ENCODE data around the gene MAT1A.
"Not testable (repeated sequence)": the region's sequence is repeated elsewhere in the genome, so short reads cannot be mapped to it uniquely, and the experiment has no call there.

MAT1A gene

GRCh38 chr10:80264081-80265056 is 25.1 kb downstream of the MAT1A start:
- FAIRE-seq: no peak

- no peak for FAIRE-seq
Measured at GRCh38 chr10:80261316-80262030, 28.0 kb downstream of the MAT1A start.

- no peak for FAIRE-seq
Measured at GRCh38 chr10:80260295-80261243, 28.9 kb downstream of the MAT1A start.

- FAIRE-seq: no peak
Measured at GRCh38 chr10:80259405-80259871, 30.0 kb downstream of the MAT1A start.

- not testable (repeated sequence) for FAIRE-seq
Measured at GRCh38 chr10:80256798-80257197, 32.7 kb downstream of the MAT1A start.

GRCh38 chr10:80254726-80255125 is 34.7 kb downstream of the MAT1A start:
- FAIRE-seq: not testable (repeated sequence)

- not testable (repeated sequence) for FAIRE-seq
Measured at GRCh38 chr10:80253963-80254271, 35.5 kb downstream of the MAT1A start.

- FAIRE-seq: no peak
Measured at GRCh38 chr10:80253266-80253962, 36.0 kb downstream of the MAT1A start.

- FAIRE-seq: no peak
Measured at GRCh38 chr10:80252296-80252887, 37.1 kb downstream of the MAT1A start.

GRCh38 chr10:80251703-80252280 is 37.7 kb downstream of the MAT1A start:
- FAIRE-seq: not testable (repeated sequence)

GRCh38 chr10:80250399-80250798 is 39.1 kb downstream of the MAT1A start:
- peak; percentile 79 for FAIRE-seq

- not testable (repeated sequence) for FAIRE-seq
Measured at GRCh38 chr10:80249906-80250305, 39.6 kb downstream of the MAT1A start.

- not testable (repeated sequence) for FAIRE-seq
Measured at GRCh38 chr10:80247611-80248010, 41.8 kb downstream of the MAT1A start.

- FAIRE-seq: not testable (repeated sequence)
Measured at GRCh38 chr10:80244371-80244770, 45.1 kb downstream of the MAT1A start.

- FAIRE-seq: not testable (repeated sequence)
Measured at GRCh38 chr10:80242341-80242740, 47.1 kb downstream of the MAT1A start.

- not testable (repeated sequence) for FAIRE-seq
Measured at GRCh38 chr10:80236457-80236856, 53.0 kb downstream of the MAT1A start.

- not testable (repeated sequence) for FAIRE-seq
Measured at GRCh38 chr10:80234331-80235235, 54.9 kb downstream of the MAT1A start.

GRCh38 chr10:80233871-80234270 is 55.6 kb downstream of the MAT1A start:
- FAIRE-seq: not testable (repeated sequence)

- not testable (repeated sequence) for FAIRE-seq
Measured at GRCh38 chr10:80226723-80227122, 62.7 kb downstream of the MAT1A start.

GRCh38 chr10:80223031-80223419 is 66.4 kb downstream of the MAT1A start:
- FAIRE-seq: not testable (repeated sequence)
